ENCODE measurements around the gene NSUN3. TPM values are rescaled to one million over a fixed set of nuclear protein-coding genes. Genes with fewer than 3 reads are reported as not detected.

Gene NSUN3
- total and polyA plus RNA-seq, 2 of the 4 experiments (the other 2 are of a cell fraction) = 4.9 to 6.8 TPM

- no peak for TF ChIP-seq CTCF (conservative IDR thresholded peaks at IDR 0.05; ENCODE audit: low read depth, low read length)
- no peak for TF ChIP-seq RAD21 (IDR thresholded peaks at IDR 0.05; ENCODE audit: low read length)
- TF ChIP-seq, protein P1, sequence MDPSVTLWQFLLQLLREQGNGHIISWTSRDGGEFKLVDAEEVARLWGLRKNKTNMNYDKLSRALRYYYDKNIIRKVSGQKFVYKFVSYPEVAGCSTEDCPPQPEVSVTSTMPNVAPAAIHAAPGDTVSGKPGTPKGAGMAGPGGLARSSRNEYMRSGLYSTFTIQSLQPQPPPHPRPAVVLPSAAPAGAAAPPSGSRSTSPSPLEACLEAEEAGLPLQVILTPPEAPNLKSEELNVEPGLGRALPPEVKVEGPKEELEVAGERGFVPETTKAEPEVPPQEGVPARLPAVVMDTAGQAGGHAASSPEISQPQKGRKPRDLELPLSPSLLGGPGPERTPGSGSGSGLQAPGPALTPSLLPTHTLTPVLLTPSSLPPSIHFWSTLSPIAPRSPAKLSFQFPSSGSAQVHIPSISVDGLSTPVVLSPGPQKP (IDR thresholded peaks at IDR 0.05; ENCODE audit: borderline replicate concordance, low read depth, low read length) = no peak
- no peak for TF ChIP-seq NFE2L2 (IDR thresholded peaks at IDR 0.05; ENCODE audit: low read depth, low read length)
- TF ChIP-seq FOS (IDR thresholded peaks at IDR 0.05; ENCODE audit: low read depth, low read length) = no peak
- no peak for TF ChIP-seq MAZ (IDR thresholded peaks at IDR 0.05; ENCODE audit: borderline replicate concordance, low read depth, low read length)
- TF ChIP-seq, protein P2, sequence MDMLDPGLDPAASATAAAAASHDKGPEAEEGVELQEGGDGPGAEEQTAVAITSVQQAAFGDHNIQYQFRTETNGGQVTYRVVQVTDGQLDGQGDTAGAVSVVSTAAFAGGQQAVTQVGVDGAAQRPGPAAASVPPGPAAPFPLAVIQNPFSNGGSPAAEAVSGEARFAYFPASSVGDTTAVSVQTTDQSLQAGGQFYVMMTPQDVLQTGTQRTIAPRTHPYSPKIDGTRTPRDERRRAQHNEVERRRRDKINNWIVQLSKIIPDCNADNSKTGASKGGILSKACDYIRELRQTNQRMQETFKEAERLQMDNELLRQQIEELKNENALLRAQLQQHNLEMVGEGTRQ (IDR thresholded peaks at IDR 0.05; ENCODE audit: low read depth, low read length) = no peak
- no peak for TF ChIP-seq RCOR1 (IDR thresholded peaks at IDR 0.05; ENCODE audit: insufficient replicate concordance, low read length)
- no peak for TF ChIP-seq BHLHE40 (IDR thresholded peaks at IDR 0.05; ENCODE audit: low read depth, low read length)
- TF ChIP-seq RFX5 (IDR thresholded peaks at IDR 0.05; ENCODE audit: low read depth, low read length) = no peak
- no peak for TF ChIP-seq CHD1 (IDR thresholded peaks at IDR 0.05; ENCODE audit: low read depth, low read length)
- no peak for TF ChIP-seq MAFK (IDR thresholded peaks at IDR 0.05; ENCODE audit: low read depth, low read length)
- no peak for TF ChIP-seq CEBPB (IDR thresholded peaks at IDR 0.05; ENCODE audit: low read depth, low read length)
- no peak for TF ChIP-seq POLR2A (IDR thresholded peaks at IDR 0.05; ENCODE audit: low read depth, low read length)
- no peak for TF ChIP-seq MXI1 (IDR thresholded peaks at IDR 0.05; ENCODE audit: borderline replicate concordance, low read depth, low read length)
- no peak for TF ChIP-seq SMC3 (IDR thresholded peaks at IDR 0.05; ENCODE audit: low read depth, low read length)
- dilution Hi-C loops (cut with HindIII; ENCODE audit: low sequenced_read_pairs, unreplicated experiment) = no loop called here
- in situ Hi-C loops (cut with MboI; ENCODE audit: low sequenced_read_pairs) = no loop called here
- H3K79me1 ChIP-seq (ENCODE audit: low read depth in 1 of 2, low read length in 2 of 2) = no peaks in the 10 kb centered on the region; a peak in 1 of 4 replicates
- H2BK5ac ChIP-seq (ENCODE audit: low read depth, low read length, poor library complexity, severe bottlenecking) = no peak overlapping the region
- CTCF ChIA-PET = no interaction called here
- no peak overlapping the region for H2AFZ ChIP-seq (replicated peaks; ENCODE audit: low read length, poor library complexity)
- H3K9ac ChIP-seq (ENCODE audit: low read depth, low read length) = no peak overlapping the region
- H4K91ac ChIP-seq (ENCODE audit: insufficient read depth, low read depth, low read length) = no peak overlapping the region
- no peak overlapping the region for H3K4ac ChIP-seq (ENCODE audit: low read depth, low read length)
- H3K4me1 ChIP-seq (ENCODE audit: control insufficient read depth, insufficient read depth, low read length) = no peaks in the 10 kb centered on the region
- H2BK120ac ChIP-seq (ENCODE audit: low read depth, low read length) = no peak overlapping the region
- no peaks in the 10 kb centered on the region; the same call in 1 of the 2 replicates for H3K9me1 ChIP-seq (ENCODE audit: insufficient read depth, low read length)
- no peak for DNase-seq
- no peak overlapping the region for H4K8ac ChIP-seq (ENCODE audit: low read depth in 2 of 2, low read length in 2 of 2)
- H2BK20ac ChIP-seq (ENCODE audit: low read depth, low read length) = no peak overlapping the region
- no peak overlapping the region for H3K27ac ChIP-seq (ENCODE audit: insufficient read depth, low read length)
- peaks cover 12% of the 10 kb centered on the region for H3K36me3 ChIP-seq (ENCODE audit: control insufficient read depth, insufficient read depth, low read length)
- no peak overlapping the region for H2AK5ac ChIP-seq (ENCODE audit: low read depth, low read length)
- H4K20me1 ChIP-seq (ENCODE audit: insufficient read depth, low read length) = no peaks in the 10 kb centered on the region
- intact Hi-C loops (cut with micrococcal nuclease) = no loop called here
- no peak overlapping the region for H4K5ac ChIP-seq (ENCODE audit: low read depth, low read length)
- H3K9me3 ChIP-seq (ENCODE audit: control insufficient read depth, insufficient read depth, low read length) = no peaks in the 10 kb centered on the region
- H3K4me3 ChIP-seq (ENCODE audit: insufficient read depth, low read depth, low read length) = no peak overlapping the region
- no TSS peak for BruUV-seq (replicated peaks)
- no peak overlapping the region for H2AK9ac ChIP-seq (replicated peaks; ENCODE audit: low read depth, low read length, poor library complexity)
- H3K23ac ChIP-seq (ENCODE audit: low read depth, low read length) = no peak overlapping the region
- no peak overlapping the region for H3K4me2 ChIP-seq (ENCODE audit: low read depth, low read length)
- H3K18ac ChIP-seq (ENCODE audit: low read depth, low read length) = no peak overlapping the region
- ATAC-seq (ENCODE audit: low read depth) = no peak
- H2BK15ac ChIP-seq (ENCODE audit: low read depth, low read length) = no peak overlapping the region
- H3K27me3 ChIP-seq (ENCODE audit: control insufficient read depth, insufficient read depth, low read length) = no peaks in the 10 kb centered on the region
- POLR2A ChIA-PET (ENCODE audit: unreplicated experiment) = no interaction called here
- WGBS, 2 experiments (ENCODE audit: extremely low coverage in 2 of 2, insufficient read length in 1 of 2) = no CpG with 5 or more reads among the region's 1 CpG
- H3K14ac ChIP-seq (replicated peaks; ENCODE audit: low read depth, low read length) = no peak overlapping the region
- no peak overlapping the region for H3K56ac ChIP-seq (ENCODE audit: extremely low read depth, insufficient read depth, low read length)
These were observed 29.2 kb downstream of the NSUN3 start for GRCh38 chr3:94092086-94092485.
